ENCODE results near the gene RGN.
"Not testable (repeated sequence)": the region's sequence is repeated elsewhere in the genome, so short reads cannot be mapped to it uniquely, and the experiment has no call there.

RGN gene

GRCh38 chrX:47078129-47079043 lies at the start of gene RGN:
Gene RGN, plus strand, starts transcription at chrX:47078443. Its CDS starts 2,702 bp downstream, at chrX:47081145.
- DNase-seq: no peak

GRCh38 chrX:47030339-47030738 lies 47.9 kb upstream of the RGN start:
- no peak for DNase-seq

DNA sequence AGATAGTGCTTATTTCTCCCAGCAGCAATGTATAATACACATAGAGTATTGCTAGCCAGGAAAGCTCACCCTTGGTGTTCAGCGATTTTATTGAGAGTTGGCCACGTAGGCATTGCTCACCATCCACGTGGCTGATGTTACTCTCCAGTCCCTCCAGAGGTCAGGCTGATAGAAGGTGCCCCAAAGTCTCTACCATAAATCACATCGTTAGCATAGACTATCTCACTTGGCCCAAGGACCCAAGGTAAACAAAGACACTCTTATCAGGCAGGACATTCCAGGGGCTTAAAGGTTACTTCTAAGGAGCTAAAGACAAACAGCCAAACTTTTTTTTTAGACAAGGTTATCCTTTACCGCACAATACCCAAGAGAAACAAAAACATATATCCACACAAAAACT lies 30.3 kb upstream of the RGN start:
- no peak for DNase-seq

GRCh38 chrX:47059142-47059874 lies 18.9 kb upstream of the RGN start:
- no peak for DNase-seq

DNA sequence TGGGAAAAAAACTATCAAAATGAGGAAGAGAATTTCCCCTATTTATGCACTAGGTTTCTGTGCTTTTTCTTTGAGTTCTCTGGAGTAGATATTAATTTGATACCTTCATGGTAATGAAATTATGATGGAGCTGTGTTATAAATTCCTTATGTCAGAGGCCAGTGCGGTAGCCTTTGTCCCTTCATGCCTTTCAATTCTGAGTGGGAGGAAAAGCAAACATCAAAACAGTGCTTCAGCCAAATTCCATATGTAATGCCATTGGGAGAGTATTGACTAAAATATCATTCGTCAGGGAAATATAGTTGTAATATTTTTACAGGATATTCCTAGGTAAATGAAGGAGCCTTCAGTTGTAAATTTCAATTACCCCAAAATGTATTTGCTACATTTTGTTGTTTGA lies 17.5 kb upstream of the RGN start:
- DNase-seq: no peak

DNA sequence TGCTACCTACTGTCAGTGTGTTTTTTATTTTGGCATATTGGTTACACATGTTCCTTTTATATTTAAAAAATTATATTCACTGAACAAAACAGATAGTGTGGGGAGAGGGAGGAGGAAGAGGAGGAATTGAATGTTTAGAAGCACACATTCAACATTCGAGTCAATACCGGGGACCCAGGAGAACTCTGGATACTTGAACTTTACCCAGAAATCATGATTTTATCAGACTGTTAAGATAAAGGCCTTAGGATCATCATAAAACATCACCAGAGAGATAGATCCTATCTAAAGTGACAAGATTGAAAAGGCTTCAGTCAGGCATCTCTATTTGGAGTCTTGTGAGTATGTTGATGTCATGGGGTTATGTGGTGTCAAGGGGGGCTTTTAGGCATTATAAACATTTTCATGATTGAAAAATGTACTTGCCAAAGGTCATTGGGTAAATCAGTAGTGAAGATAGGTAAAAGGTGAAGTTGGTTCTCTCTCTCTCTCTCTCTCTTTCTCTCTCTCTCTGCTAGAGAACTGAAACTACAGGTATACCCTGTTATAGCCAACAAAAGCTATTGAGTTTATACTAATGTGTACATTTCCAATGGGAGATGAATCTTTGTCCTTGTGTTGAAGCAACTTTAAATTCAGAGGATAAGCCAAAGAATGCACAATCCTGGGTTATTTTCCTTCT lies 16.9 kb upstream of the RGN start:
- no peak for DNase-seq

DNA sequence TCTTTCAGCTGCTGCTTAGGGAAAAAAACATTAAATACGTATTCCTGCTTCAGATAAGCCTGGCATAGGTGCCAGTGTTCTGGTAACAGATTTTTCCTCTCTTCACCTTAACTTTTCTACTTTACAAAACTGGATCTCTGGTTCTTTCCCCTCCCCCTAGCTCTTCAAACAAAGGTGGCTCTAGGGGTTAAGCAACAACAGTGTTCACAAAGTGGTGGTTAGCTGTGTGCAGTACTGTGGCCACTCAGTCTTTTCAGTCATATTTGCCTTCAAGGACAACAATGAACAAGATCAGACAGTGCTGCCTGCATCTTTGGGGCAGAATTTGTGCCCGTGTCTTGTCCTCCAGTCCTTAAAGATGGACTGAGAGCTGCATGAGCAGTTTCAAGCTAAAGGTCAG lies 15.1 kb upstream of the RGN start:
- DNase-seq: no peak

GRCh38 chrX:47068214-47068613 lies 10.0 kb upstream of the RGN start:
- no peak for DNase-seq

DNA sequence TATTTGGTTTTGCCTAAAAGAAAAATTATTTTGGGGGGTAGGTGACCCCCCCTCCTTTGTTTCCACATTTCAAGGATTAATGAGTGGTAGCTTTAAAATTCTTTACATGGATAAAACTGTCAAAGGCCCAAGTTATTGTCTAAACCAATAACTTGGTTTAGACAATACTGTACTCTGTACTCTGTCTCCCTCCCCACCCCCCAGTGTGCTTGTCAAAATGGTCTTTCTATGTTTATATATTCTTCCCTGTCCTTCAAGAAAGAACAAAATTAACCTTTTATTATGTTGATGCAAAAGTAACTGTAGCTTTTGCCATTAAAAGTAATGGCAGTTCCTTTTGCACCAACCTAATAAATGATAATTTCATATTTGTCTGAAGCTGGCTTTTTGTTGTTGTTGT lies 9.5 kb upstream of the RGN start:
- DNase-seq: no peak

- DNase-seq: no peak
Measured at GRCh38 chrX:47080215-47080914, 2.1 kb downstream of the RGN start.

- DNase-seq: no peak
Measured at GRCh38 chrX:47080915-47081236, 2.6 kb downstream of the RGN start.

DNA sequence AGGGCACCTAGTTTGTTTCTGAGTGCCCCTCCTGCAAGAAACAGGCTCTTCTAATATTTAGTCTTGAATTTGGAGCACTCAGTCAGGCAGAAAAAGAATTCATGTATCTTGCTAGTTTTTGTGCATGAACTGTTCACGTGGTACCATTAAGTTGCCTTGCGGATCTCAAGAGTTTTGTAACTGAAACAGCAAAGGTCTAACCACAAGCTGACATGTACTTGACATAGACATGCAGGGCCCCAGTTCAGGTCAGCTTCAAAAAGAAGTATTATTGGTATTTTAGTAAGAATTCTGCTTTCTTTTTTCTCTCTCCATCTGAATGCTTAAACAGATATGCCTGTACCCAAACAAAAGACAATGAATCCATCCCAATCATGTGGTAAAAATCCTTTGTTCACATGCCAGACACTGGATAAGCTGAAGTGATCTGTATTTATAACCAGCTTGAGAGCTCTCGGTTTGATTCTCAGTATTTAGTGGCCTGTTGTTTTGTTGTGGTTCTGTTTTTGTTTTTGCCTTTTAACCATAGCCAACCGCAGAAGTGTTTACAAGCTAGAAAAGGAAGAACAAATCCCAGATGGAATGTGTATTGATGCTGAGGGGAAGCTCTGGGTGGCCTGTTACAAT lies 13.0 kb downstream of the RGN start:
- DNase-seq: no peak

- DNase-seq: no peak
Measured at GRCh38 chrX:47093248-47093647, 15.0 kb downstream of the RGN start.

DNA sequence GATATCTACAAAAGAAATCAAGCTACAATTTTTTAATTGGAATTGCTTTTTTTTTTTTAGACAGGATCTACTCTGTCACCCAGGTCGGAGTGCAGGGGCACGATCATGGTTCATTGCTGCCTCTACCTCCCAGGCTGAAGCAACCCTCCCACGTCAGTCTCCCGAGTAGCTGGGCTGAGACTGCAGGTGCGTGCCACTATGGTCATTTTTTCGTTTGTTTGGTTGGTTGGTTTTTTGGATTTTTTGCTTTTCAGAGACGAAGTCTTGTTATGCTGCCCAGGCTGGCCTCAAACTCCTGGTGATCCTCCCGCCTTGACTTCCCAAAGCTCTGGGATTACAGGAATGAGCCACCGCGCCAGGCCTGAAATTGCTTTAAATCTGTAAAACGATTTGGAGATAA lies 15.6 kb downstream of the RGN start:
- DNase-seq: no peak

DNA sequence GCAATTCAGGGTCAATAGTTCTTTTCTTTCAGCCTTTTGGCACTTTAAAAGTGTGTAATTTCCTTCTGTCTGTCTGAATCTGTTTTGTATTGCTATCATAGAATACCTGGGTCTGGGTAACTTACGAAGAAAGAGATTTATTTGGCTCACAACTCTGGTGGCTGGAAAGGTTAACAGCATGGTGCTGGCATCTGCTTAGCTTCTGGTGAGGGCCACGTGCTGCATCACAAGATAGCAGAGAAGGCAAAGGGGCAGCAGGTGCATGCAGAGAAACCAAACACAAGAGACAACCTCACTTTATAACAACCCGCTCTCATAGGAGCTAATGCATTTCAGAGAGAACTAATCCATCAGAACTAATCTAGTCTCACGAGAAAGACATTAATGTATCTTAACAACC lies 18.8 kb downstream of the RGN start:
- DNase-seq: no peak

- DNase-seq: no peak
Measured at GRCh38 chrX:47098338-47099094, 20.3 kb downstream of the RGN start.

GRCh38 chrX:47101206-47101605 lies 23.0 kb downstream of the RGN start:
- DNase-seq: no peak

DNA sequence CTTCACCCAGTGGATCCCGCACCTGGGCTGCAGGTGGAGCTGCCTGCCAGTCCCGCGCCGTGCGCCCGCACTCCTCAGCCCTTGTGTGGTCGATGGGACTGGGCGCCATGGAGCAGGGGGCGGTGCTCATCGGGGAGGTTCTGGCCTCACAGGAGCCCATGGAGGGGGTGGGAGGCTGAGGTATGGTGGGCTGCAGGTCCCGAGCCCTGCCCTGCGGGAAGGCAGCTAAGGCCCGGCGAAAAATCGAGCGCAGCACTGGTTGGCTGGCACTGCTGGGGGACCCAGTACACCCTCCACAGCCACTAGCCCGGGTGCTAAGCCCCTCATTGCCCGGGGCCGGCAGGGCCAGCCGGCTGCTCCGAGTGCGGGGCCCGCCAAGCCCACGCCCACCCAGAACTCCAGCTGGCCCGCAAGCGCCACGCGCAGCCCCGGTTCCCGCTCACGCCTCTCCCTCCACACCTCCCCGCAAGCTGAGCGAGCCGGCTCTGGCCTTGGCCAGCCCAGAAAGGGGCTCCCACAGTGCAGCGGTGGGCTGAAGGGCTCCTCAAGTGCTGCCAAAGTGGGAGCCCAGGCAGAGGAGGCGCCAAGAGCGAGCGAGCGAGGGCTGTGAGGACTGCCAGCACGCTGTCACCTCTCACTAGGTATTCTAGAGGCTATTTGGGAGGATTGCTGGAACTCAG lies 32.8 kb downstream of the RGN start:
- not testable (repeated sequence) for DNase-seq

GRCh38 chrX:47112316-47112954 lies 34.2 kb downstream of the RGN start:
- DNase-seq: no peak

DNA sequence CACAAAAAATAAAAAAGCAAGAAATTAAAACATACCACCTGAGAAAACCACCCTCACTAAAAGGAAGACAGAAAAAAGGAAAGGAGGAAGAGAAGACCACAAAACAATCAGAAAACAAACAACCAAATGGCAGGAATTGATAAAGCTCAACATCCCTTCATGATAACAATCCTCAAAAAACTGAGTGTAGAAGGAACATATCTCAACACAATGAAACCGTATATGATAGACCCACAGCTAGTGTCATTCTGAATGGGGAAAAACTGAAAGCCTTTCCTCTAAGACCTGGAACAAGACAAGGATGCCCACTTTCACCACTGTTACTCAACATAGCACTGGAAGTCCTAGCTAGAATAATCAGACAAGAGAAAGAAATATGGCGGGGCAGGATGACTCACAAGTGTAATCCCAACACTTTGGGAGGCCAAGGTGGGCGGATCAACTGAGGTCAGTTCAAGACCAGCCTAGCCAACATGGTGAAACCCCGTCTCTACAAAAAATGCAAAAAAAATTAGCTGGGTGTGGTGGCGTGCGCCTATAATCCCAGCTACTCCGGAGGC lies 38.4 kb downstream of the RGN start:
- DNase-seq: not testable (repeated sequence)

Measured in activated CD4-positive, CD25-positive, alpha-beta regulatory T cell (primary cell).